ELF-1 (cell line): ENCODE results near the gene PIEZO2.

ENCODE experiments used
- DNase-seq: peaks from one replicate; pipeline ENCODE4 v3.0.0-alpha.2; 2016; ENCODE audit warnings: low read depth, low spot score

The PIEZO2 gene

GRCh38 chr18:11066038-11066437, 83.3 kb downstream of the PIEZO2 start:
- DNase-seq = peak; percentile 41

GRCh38 chr18:11064727-11065460, 84.5 kb downstream of the PIEZO2 start:
- no peak for DNase-seq

- DNase-seq = no peak
These were observed 85.3 kb downstream of the PIEZO2 start for GRCh38 chr18:11064106-11064505.

- DNase-seq = peak; percentile 70
These were observed 93.6 kb downstream of the PIEZO2 start for GRCh38 chr18:11055721-11056120.

GRCh38 chr18:11054497-11054896, 94.9 kb downstream of the PIEZO2 start:
- no peak for DNase-seq

- no peak for DNase-seq
These were observed 96.1 kb downstream of the PIEZO2 start for GRCh38 chr18:11053293-11053692.

- no peak for DNase-seq
These were observed 96.6 kb downstream of the PIEZO2 start for GRCh38 chr18:11052800-11053199.

GRCh38 chr18:11051462-11051861, 97.9 kb downstream of the PIEZO2 start:
- no peak for DNase-seq

- no peak for DNase-seq
These were observed 98.4 kb downstream of the PIEZO2 start for GRCh38 chr18:11050966-11051365.

GRCh38 chr18:11047817-11048216, 101.6 kb downstream of the PIEZO2 start:
- DNase-seq = peak; percentile 18

- peak; percentile 71 for DNase-seq
These were observed 102.2 kb downstream of the PIEZO2 start for GRCh38 chr18:11047156-11047555.

GRCh38 chr18:11046140-11046539, 103.2 kb downstream of the PIEZO2 start:
- no peak for DNase-seq

GRCh38 chr18:11043694-11044093, 105.7 kb downstream of the PIEZO2 start:
- no peak for DNase-seq

GRCh38 chr18:11042247-11042646, 107.1 kb downstream of the PIEZO2 start:
- no peak for DNase-seq

GRCh38 chr18:11040823-11041656, 108.3 kb downstream of the PIEZO2 start:
- peak; percentile 60 for DNase-seq

GRCh38 chr18:11040359-11040758, 109.0 kb downstream of the PIEZO2 start:
- no peak for DNase-seq

- no peak for DNase-seq
These were observed 111.7 kb downstream of the PIEZO2 start for GRCh38 chr18:11037533-11038240.

- DNase-seq = no peak
These were observed 113.4 kb downstream of the PIEZO2 start for GRCh38 chr18:11035814-11036495.

GRCh38 chr18:11035376-11035775, 114.0 kb downstream of the PIEZO2 start:
- DNase-seq = no peak

GRCh38 chr18:11034884-11035283, 114.5 kb downstream of the PIEZO2 start:
- DNase-seq = no peak

- no peak for DNase-seq
These were observed 115.9 kb downstream of the PIEZO2 start for GRCh38 chr18:11033503-11033902.

- no peak for DNase-seq
These were observed 117.4 kb downstream of the PIEZO2 start for GRCh38 chr18:11031966-11032365.
